Measurements from ENCODE around the gene TBC1D5. TPM values are rescaled to one million over a fixed set of nuclear protein-coding genes. Genes with fewer than 3 reads are reported as not detected.

TBC1D5 gene
- polyA plus RNA-seq, 2 of the 4 experiments (the other 2 are of a cell fraction), result 36.7 to 72.2 TPM

DNA sequence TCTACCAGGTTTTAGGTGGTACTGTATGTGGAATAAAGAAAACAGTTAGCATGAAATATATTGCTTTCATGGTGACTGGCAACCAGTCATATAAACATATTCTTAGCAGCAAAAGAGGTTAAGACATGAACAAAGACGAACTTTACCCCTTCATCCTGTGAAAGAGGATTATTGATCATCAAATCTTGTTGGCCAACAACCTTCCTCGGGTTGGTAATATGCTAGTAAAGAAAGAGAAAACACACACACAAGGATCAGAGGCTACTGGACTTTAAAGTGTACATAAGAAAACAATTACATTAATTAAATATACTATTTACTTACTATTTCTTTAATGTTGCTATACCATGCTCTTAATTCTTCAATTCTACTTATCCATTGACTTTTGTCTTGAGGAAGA is 337.9 kb downstream of the TBC1D5 start:
- no peak for FAIRE-seq
- no peak for TF ChIP-seq CHD4 (IDR thresholded peaks at IDR 0.05; ENCODE audit: borderline replicate concordance)
- TF ChIP-seq, protein P1, sequence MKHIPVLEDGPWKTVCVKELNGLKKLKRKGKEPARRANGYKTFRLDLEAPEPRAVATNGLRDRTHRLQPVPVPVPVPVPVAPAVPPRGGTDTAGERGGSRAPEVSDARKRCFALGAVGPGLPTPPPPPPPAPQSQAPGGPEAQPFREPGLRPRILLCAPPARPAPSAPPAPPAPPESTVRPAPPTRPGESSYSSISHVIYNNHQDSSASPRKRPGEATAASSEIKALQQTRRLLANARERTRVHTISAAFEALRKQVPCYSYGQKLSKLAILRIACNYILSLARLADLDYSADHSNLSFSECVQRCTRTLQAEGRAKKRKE (CRISPR knock-in tag; IDR thresholded peaks at IDR 0.05; ENCODE audit: low read depth), result no peak
- TF ChIP-seq TP53 (CRISPR knock-in tag; IDR thresholded peaks at IDR 0.05), result no peak
- TF ChIP-seq EP300 (IDR thresholded peaks at IDR 0.05), result no peak
- no peak for TF ChIP-seq POLR2AphosphoS2 (conservative IDR thresholded peaks at IDR 0.05; ENCODE audit: low read length)
- no peak for TF ChIP-seq NPAS2 (CRISPR knock-in tag; IDR thresholded peaks at IDR 0.05; ENCODE audit: borderline replicate concordance)
- TF ChIP-seq ZSCAN20 (CRISPR knock-in tag; IDR thresholded peaks at IDR 0.05), result no peak
- TF ChIP-seq, protein P2, sequence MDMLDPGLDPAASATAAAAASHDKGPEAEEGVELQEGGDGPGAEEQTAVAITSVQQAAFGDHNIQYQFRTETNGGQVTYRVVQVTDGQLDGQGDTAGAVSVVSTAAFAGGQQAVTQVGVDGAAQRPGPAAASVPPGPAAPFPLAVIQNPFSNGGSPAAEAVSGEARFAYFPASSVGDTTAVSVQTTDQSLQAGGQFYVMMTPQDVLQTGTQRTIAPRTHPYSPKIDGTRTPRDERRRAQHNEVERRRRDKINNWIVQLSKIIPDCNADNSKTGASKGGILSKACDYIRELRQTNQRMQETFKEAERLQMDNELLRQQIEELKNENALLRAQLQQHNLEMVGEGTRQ (IDR thresholded peaks at IDR 0.05), result no peak
- no peak for TF ChIP-seq HOXA7 (CRISPR knock-in tag; IDR thresholded peaks at IDR 0.05)
- no peak for TF ChIP-seq CHD2 (IDR thresholded peaks at IDR 0.05; ENCODE audit: low read length, partially characterized antibody)
- no peak overlapping the region for H3K27ac ChIP-seq
- no peak for ATAC-seq
- H3K9me3 ChIP-seq, result no peaks in the 10 kb centered on the region
- ChIA-PET CTCF (interaction anchor here (1.0 kb wide), 1 partner anchor 436 kb away, joined by 3 read pairs; no protein-coding TSS in a partner anchor), POLR2A (no interaction called here)
- no peak for DNase-seq (ENCODE audit: low read depth in 1 of 2, low spot score in 1 of 2)
- 75% methylated on average over 2 of the region's 2 CpGs for WGBS (ENCODE audit: missing lambda C conversion rate)
- H3K4me2 ChIP-seq, result no peak overlapping the region
- H3K4me3 ChIP-seq, result no peak overlapping the region
- no peaks in the 10 kb centered on the region for H3K4me1 ChIP-seq

DNA sequence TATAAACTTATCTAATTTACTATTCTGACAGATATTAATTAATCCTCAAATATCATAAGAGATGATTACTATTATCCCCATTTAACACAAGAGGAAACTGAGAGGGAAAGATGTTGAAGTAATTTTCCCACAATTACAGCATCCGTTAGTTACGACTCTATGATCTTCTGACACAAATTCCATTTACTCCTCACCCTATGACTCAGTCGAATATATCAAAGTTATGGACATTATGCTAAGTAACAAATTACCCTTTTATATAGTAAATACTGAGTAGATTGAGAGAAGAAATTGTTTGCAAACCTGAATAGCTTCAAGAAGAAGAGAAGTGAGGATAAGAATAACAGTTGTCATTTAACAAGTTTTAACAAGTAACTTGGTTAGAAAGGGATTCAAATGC is 340.0 kb downstream of the TBC1D5 start:
- ChIA-PET CTCF (interaction anchor here (1.0 kb wide), 1 partner anchor 149 kb away, joined by 3 read pairs; no protein-coding TSS in a partner anchor), POLR2A (no interaction called here)
- FAIRE-seq (no peak), ATAC-seq (no peak), DNase-seq (ENCODE audit: low read depth in 1 of 2, low spot score in 1 of 2) (no peak)
- TF ChIP-seq, protein P2 (IDR thresholded peaks at IDR 0.05), result no peak
- TF ChIP-seq NPAS2 (CRISPR knock-in tag; IDR thresholded peaks at IDR 0.05; ENCODE audit: borderline replicate concordance) (no peak), HEYL (CRISPR knock-in tag; IDR thresholded peaks at IDR 0.05) (no peak), CHD4 (IDR thresholded peaks at IDR 0.05; ENCODE audit: borderline replicate concordance) (no peak), EHF (CRISPR knock-in tag; IDR thresholded peaks at IDR 0.05) (no peak), CEBPB (IDR thresholded peaks at IDR 0.05) (no peak), ZNF302 (CRISPR knock-in tag; IDR thresholded peaks at IDR 0.05) (no peak), SREBF2 (IDR thresholded peaks at IDR 0.05) (no peak), CBX2 (IDR thresholded peaks at IDR 0.05; ENCODE audit: borderline replicate concordance, low read depth) (no peak)
- TF ChIP-seq, protein P3, sequence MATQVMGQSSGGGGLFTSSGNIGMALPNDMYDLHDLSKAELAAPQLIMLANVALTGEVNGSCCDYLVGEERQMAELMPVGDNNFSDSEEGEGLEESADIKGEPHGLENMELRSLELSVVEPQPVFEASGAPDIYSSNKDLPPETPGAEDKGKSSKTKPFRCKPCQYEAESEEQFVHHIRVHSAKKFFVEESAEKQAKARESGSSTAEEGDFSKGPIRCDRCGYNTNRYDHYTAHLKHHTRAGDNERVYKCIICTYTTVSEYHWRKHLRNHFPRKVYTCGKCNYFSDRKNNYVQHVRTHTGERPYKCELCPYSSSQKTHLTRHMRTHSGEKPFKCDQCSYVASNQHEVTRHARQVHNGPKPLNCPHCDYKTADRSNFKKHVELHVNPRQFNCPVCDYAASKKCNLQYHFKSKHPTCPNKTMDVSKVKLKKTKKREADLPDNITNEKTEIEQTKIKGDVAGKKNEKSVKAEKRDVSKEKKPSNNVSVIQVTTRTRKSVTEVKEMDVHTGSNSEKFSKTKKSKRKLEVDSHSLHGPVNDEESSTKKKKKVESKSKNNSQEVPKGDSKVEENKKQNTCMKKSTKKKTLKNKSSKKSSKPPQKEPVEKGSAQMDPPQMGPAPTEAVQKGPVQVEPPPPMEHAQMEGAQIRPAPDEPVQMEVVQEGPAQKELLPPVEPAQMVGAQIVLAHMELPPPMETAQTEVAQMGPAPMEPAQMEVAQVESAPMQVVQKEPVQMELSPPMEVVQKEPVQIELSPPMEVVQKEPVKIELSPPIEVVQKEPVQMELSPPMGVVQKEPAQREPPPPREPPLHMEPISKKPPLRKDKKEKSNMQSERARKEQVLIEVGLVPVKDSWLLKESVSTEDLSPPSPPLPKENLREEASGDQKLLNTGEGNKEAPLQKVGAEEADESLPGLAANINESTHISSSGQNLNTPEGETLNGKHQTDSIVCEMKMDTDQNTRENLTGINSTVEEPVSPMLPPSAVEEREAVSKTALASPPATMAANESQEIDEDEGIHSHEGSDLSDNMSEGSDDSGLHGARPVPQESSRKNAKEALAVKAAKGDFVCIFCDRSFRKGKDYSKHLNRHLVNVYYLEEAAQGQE (IDR thresholded peaks at IDR 0.05), result no peak
- TF ChIP-seq, protein P4, sequence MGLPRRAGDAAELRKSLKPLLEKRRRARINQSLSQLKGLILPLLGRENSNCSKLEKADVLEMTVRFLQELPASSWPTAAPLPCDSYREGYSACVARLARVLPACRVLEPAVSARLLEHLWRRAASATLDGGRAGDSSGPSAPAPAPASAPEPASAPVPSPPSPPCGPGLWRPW (IDR thresholded peaks at IDR 0.05), result no peak
- Histone ChIP-seq H3K4me1 (no peaks in the 10 kb centered on the region), H3K27ac (no peak overlapping the region), H3K4me2 (no peak overlapping the region), H3K9me3 (no peaks in the 10 kb centered on the region), H3K4me3 (no peak overlapping the region)
- WGBS (ENCODE audit: missing lambda C conversion rate), result 84% methylated on average over 3 of the region's 3 CpGs

Data from A549 (cell line).